Measurements from ENCODE around the gene KCNH2. TPM values are rescaled to one million over a fixed set of nuclear protein-coding genes. Genes with fewer than 3 reads are reported as not detected.

The KCNH2 gene
- total and polyA plus RNA-seq, 2 of the 8 experiments (the other 6 are each of a cell fraction or from before 2014, with no cell fraction given), result 8.0 to 15.0 TPM

DNA sequence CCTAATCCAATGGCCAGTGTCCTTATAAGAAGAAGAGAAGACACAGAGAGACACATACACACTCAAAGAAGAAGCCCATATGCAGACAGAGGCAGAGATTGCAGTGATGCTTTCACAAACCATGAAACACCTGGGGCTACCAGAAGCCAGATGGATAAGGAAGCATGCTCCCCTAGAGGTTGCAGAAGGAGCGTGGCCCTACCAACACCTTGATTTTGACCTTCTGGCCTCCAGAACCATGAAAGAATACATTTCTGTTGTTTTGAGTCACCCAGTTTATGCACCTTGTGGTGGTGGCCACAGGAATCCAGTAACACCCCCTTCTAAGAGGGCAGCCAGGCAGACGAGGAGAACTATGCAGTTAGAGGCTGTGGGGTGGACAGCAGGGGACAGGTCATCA is 82.3 kb downstream of the KCNH2 start:
- no peak overlapping the region for H2AK5ac ChIP-seq (ENCODE audit: low read depth, low read length)
- peaks cover 0 to 11% (median 6%) of the 10 kb centered on the region in 4 experiments; a peak in 4 of 7 replicates for H3K27me3 ChIP-seq (replicated peaks in 1 of 4; ENCODE audit: control insufficient read depth in 3 of 4, extremely low read depth in 1 of 4, insufficient read depth in 3 of 4, low read length in 3 of 4)
- H2BK120ac ChIP-seq (replicated peaks; ENCODE audit: low read depth, low read length), result no peak overlapping the region
- H3K23me2 ChIP-seq (ENCODE audit: low read depth, low read length), result no peaks in the 10 kb centered on the region
- CTCF ChIA-PET (ENCODE audit: partially characterized antibody), result no interaction called here
- no peak overlapping the region for H4K5ac ChIP-seq (ENCODE audit: insufficient read length, low read depth, low read length)
- WGBS, 2 experiments (ENCODE audit: extremely low coverage in 1 of 2, insufficient coverage in 1 of 2, insufficient read length in 1 of 2, insufficient replicate concordance in 2 of 2, low coverage in 1 of 2, low lambda C conversion rate in 2 of 2, missing lambda C conversion rate in 1 of 2), result 83% methylated on average over 2 of the region's 2 CpGs; no CpG with 5 or more reads in 1 of the 2 experiments
- H2BK15ac ChIP-seq (ENCODE audit: low read length), result no peak overlapping the region
- no peak overlapping the region for H3K23ac ChIP-seq (ENCODE audit: insufficient read length)
- peaks cover 0 to 12% (median 3%) of the 10 kb centered on the region in 4 experiments; a peak in 3 of 7 replicates for H3K4me1 ChIP-seq (replicated peaks in 1 of 4; ENCODE audit: control insufficient read depth in 3 of 4, insufficient read depth in 4 of 4, low read length in 3 of 4)
- H3K4me2 ChIP-seq (ENCODE audit: insufficient read depth in 1 of 2, low read depth in 2 of 2, low read length in 2 of 2), result no peak overlapping the region
- no peaks in the 10 kb centered on the region; a peak in 1 of 4 replicates for H3K9me3 ChIP-seq (ENCODE audit: insufficient read depth in 2 of 2, low read depth in 1 of 2, low read length in 1 of 2)
- H4K20me1 ChIP-seq (replicated peaks in 1 of 2; ENCODE audit: control insufficient read depth in 1 of 2, insufficient read depth in 2 of 2, low read length in 2 of 2), result no peaks in the 10 kb centered on the region
- no peak overlapping the region for H3K27ac ChIP-seq (ENCODE audit: low read depth, low read length)
- H3K4me3 ChIP-seq (ENCODE audit: extremely low read depth in 1 of 4, insufficient read depth in 2 of 4, low read depth in 3 of 4, low read length in 4 of 4), result no peak overlapping the region
- H3K36me3 ChIP-seq (ENCODE audit: control insufficient read depth in 2 of 4, insufficient read depth in 4 of 4, low read length in 3 of 4), result no peaks in the 10 kb centered on the region
- H4K8ac ChIP-seq (ENCODE audit: extremely low read depth, insufficient read depth, low read length), result no peak overlapping the region
- no peak overlapping the region for H3K56ac ChIP-seq (replicated peaks; ENCODE audit: insufficient read length, low read depth, low read length)
- no peak overlapping the region for H3K18ac ChIP-seq (ENCODE audit: extremely low read depth, low read length)
- H3K79me1 ChIP-seq (ENCODE audit: low read depth, low read length), result no peaks in the 10 kb centered on the region
- H2BK20ac ChIP-seq (ENCODE audit: low read length), result no peak overlapping the region
- H2BK5ac ChIP-seq (ENCODE audit: low read depth, low read length), result no peak overlapping the region
- DNase-seq (ENCODE audit: low read depth in 1 of 2, low spot score in 2 of 2), result no peak
- no peak overlapping the region for H2AFZ ChIP-seq (ENCODE audit: low read length)
- H3K79me2 ChIP-seq (ENCODE audit: control insufficient read depth in 1 of 2, insufficient read depth in 2 of 2, low read length in 2 of 2), result no peaks in the 10 kb centered on the region
- POLR2A ChIA-PET (ENCODE audit: partially characterized antibody), result no interaction called here
- no peak overlapping the region for H2BK12ac ChIP-seq (ENCODE audit: low read depth, low read length)
- FAIRE-seq, result no peak
- no peak overlapping the region for H3K9ac ChIP-seq (replicated peaks in 1 of 4; ENCODE audit: extremely low read depth in 1 of 4, low read depth in 3 of 4, low read length in 3 of 4)
- no peak overlapping the region for H4K91ac ChIP-seq (replicated peaks; ENCODE audit: insufficient read length, low read length)
- no peak overlapping the region for H3K4ac ChIP-seq (replicated peaks; ENCODE audit: insufficient read length, low read depth, low read length)
- H3K14ac ChIP-seq (ENCODE audit: insufficient read length), result no peak overlapping the region
- TF ChIP-seq SRF (IDR thresholded peaks at IDR 0.05; ENCODE audit: low read depth, low read length) (no peak), EP300 (IDR thresholded peaks at IDR 0.05; ENCODE audit: borderline replicate concordance in 1 of 2, low read depth in 2 of 2, low read length in 2 of 2) (no peak), SIX5 (IDR thresholded peaks at IDR 0.05; ENCODE audit: low read depth, low read length) (no peak), PHF8 (conservative IDR thresholded peaks at IDR 0.05; ENCODE audit: low read depth, low read length) (no peak), MAX (IDR thresholded peaks at IDR 0.05) (no peak), BACH1 (IDR thresholded peaks at IDR 0.05; ENCODE audit: low read length) (no peak), CTBP2 (IDR thresholded peaks at IDR 0.05; ENCODE audit: borderline replicate concordance, insufficient read depth, insufficient read length, low read length) (no peak)

Measured in H1 (cell line).